H1 (cell line): ENCODE results near the gene UBQLN4. TPM values are rescaled to one million over a fixed set of nuclear protein-coding genes. Genes with fewer than 3 reads are reported as not detected.
A peak's percentile ranks its signal among the peaks of the same experiment; 100 is the strongest.

Experiments
- CTCF ChIA-PET: fragments of 300-600 bp; sonication (Branson Sonifier 250); formaldehyde crosslinking; loops from one replicate; lab custom pipeline; 2021; ENCODE audit not compliant: partially characterized antibody; lab: Charles Lee
- POLR2A ChIA-PET: fragments of 300-600 bp; sonication (Branson Sonifier 250); formaldehyde crosslinking; loops from one replicate; lab custom pipeline; 2021; ENCODE audit warnings: inconsistent platforms; ENCODE audit not compliant: partially characterized antibody; lab: Charles Lee
- DNase-seq, 2 experiments: peaks; one replicate each; pipeline versions ENCODE4 v3.0.0 to v3.0.0-alpha.2; 2010 to 2022; ENCODE audit warnings: low spot score in 2 of 2, low read depth in 1 of 2, mixed read lengths in 1 of 2
- FAIRE-seq: peaks from 2 replicates; lab custom pipeline; 2011; peaks lifted over from hg19 to GRCh38; lab: Jason Lieb, UNC
- H2AFZ ChIP-seq: 2 replicates; pipeline ENCODE4 v1.8.1; 2012; ENCODE audit warnings: low read length, inconsistent platforms
- H2AK5ac ChIP-seq: 2 replicates; pipeline ENCODE4 v1.6.1; 2013; ENCODE audit warnings: low read depth, low read length
- H2BK120ac ChIP-seq: replicated peaks from 2 replicates; pipeline ENCODE3; 2013; ENCODE audit warnings: low read depth, low read length, inconsistent platforms
- H2BK12ac ChIP-seq: 2 replicates; pipeline ENCODE4 v1.6.1; 2013; ENCODE audit warnings: low read depth, low read length
- H2BK15ac ChIP-seq: 2 replicates; pipeline ENCODE4 v1.6.1; 2013; ENCODE audit warnings: low read length
- H2BK20ac ChIP-seq: 2 replicates; pipeline ENCODE4 v1.6.1; 2013; ENCODE audit warnings: low read length
- H2BK5ac ChIP-seq: 2 replicates; pipeline ENCODE4 v1.6.1; 2013; ENCODE audit warnings: low read depth, low read length
- H3K14ac ChIP-seq: 2 replicates; pipeline ENCODE4 v1.6.1; 2013; ENCODE audit warnings: inconsistent platforms; ENCODE audit not compliant: insufficient read length
- H3K18ac ChIP-seq: 2 replicates; pipeline ENCODE4 v1.6.1; 2013; ENCODE audit warnings: low read length; ENCODE audit errors: extremely low read depth
- H3K23ac ChIP-seq: 2 replicates; pipeline ENCODE4 v1.6.1; 2013; ENCODE audit warnings: inconsistent platforms; ENCODE audit not compliant: insufficient read length
- H3K23me2 ChIP-seq: 2 replicates; pipeline ENCODE4 v1.6.1; 2013; ENCODE audit warnings: low read depth, low read length
- H3K27ac ChIP-seq: 2 replicates; pipeline ENCODE4 v1.6.1; 2011; ENCODE audit warnings: low read depth, low read length, inconsistent platforms
- H3K27me3 ChIP-seq, 4 experiments: replicated peaks in 1 of 4; 1 replicate in 1 of 4; 2 replicates in 3 of 4; pipeline versions ENCODE4 v1.6.1 to v1.8.1; 2011 to 2013; ENCODE audit warnings: low read length in 3 of 4, mild to moderate bottlenecking in 3 of 4, inconsistent platforms in 2 of 4, mixed read lengths in 2 of 4, moderate library complexity in 1 of 4; ENCODE audit not compliant: control insufficient read depth in 3 of 4, insufficient read depth in 3 of 4; ENCODE audit errors: extremely low read depth in 1 of 4
- H3K36me3 ChIP-seq, 4 experiments: 2 replicates each; pipeline versions ENCODE4 v1.6.1 to v1.8.1; 2011 to 2013; ENCODE audit warnings: mild to moderate bottlenecking in 4 of 4, low read length in 3 of 4, moderate library complexity in 2 of 4, control low read depth in 1 of 4, inconsistent platforms in 1 of 4; ENCODE audit not compliant: insufficient read depth in 4 of 4, control insufficient read depth in 2 of 4
- H3K4ac ChIP-seq: replicated peaks from 2 replicates; pipeline ENCODE3; 2013; ENCODE audit warnings: low read length, low read depth, mixed read lengths, inconsistent platforms; ENCODE audit not compliant: insufficient read length
- H3K4me1 ChIP-seq, 4 experiments: replicated peaks in 1 of 4; 1 replicate in 1 of 4; 2 replicates in 3 of 4; pipeline versions ENCODE4 v1.6.1 to v1.8.1; 2011 to 2013; ENCODE audit warnings: low read length in 3 of 4, inconsistent platforms in 2 of 4, mixed read lengths in 1 of 4; ENCODE audit not compliant: insufficient read depth in 4 of 4, control insufficient read depth in 3 of 4
- H3K4me2 ChIP-seq, 2 experiments: 2 replicates each; pipeline versions ENCODE4 v1.6.1 to v1.8.1; 2011 to 2013; ENCODE audit warnings: low read depth in 2 of 2, low read length in 2 of 2, control low read depth in 1 of 2, inconsistent platforms in 1 of 2, mild to moderate bottlenecking in 1 of 2; ENCODE audit not compliant: insufficient read depth in 1 of 2
- H3K4me3 ChIP-seq, 4 experiments: fragments of 200-600, 300-600 bp in 1 of 4; sonication (generic), shearing (Covaris generic), sonication (Bioruptor Twin) in 1 of 4; 2 replicates each; pipeline versions ENCODE4 v1.5.1 to v1.8.1; 2011 to 2016; ENCODE audit warnings: low read length in 4 of 4, low read depth in 3 of 4, control low read depth in 2 of 4, inconsistent platforms in 2 of 4, mild to moderate bottlenecking in 2 of 4, mixed read lengths in 1 of 4, moderate library complexity in 1 of 4; ENCODE audit not compliant: insufficient read depth in 2 of 4; ENCODE audit errors: extremely low read depth in 1 of 4
- H3K56ac ChIP-seq: replicated peaks from 2 replicates; pipeline ENCODE3; 2013; ENCODE audit warnings: low read depth, mild to moderate bottlenecking, mixed read lengths, low read length, inconsistent platforms; ENCODE audit not compliant: insufficient read length
- H3K79me1 ChIP-seq: 2 replicates; pipeline ENCODE4 v1.6.1; 2013; ENCODE audit warnings: low read depth, low read length, control low read depth
- H3K79me2 ChIP-seq, 2 experiments: 2 replicates each; pipeline versions ENCODE4 v1.6.1 to v1.8.1; 2012 to 2013; ENCODE audit warnings: low read length in 2 of 2, mild to moderate bottlenecking in 2 of 2, inconsistent platforms in 1 of 2; ENCODE audit not compliant: insufficient read depth in 2 of 2, control insufficient read depth in 1 of 2
- H3K9ac ChIP-seq, 4 experiments: replicated peaks in 1 of 4; 1 replicate in 1 of 4; 2 replicates in 3 of 4; pipeline versions ENCODE4 v1.6.1 to v1.8.1; 2011 to 2013; ENCODE audit warnings: low read depth in 3 of 4, low read length in 3 of 4, control low read depth in 2 of 4, mild to moderate bottlenecking in 2 of 4, moderate library complexity in 2 of 4, inconsistent platforms in 1 of 4; ENCODE audit errors: extremely low read depth in 1 of 4
- H3K9me3 ChIP-seq, 2 experiments: 2 replicates each; pipeline versions ENCODE4 v1.6.1 to v1.8.1; 2012 to 2013; ENCODE audit warnings: mild to moderate bottlenecking in 2 of 2, moderate library complexity in 2 of 2, control low read depth in 1 of 2, inconsistent platforms in 1 of 2, low read depth in 1 of 2, low read length in 1 of 2, mixed read lengths in 1 of 2; ENCODE audit not compliant: insufficient read depth in 2 of 2
- H4K20me1 ChIP-seq, 2 experiments: replicated peaks in 1 of 2; 2 replicates each; pipeline versions ENCODE3 to v1.8.1; 2011 to 2013; ENCODE audit warnings: inconsistent platforms in 2 of 2, low read length in 2 of 2, mild to moderate bottlenecking in 1 of 2; ENCODE audit not compliant: insufficient read depth in 2 of 2, control insufficient read depth in 1 of 2
- H4K5ac ChIP-seq: 2 replicates; pipeline ENCODE4 v1.6.1; 2013; ENCODE audit warnings: low read length, low read depth, mixed read lengths, inconsistent platforms; ENCODE audit not compliant: insufficient read length
- H4K8ac ChIP-seq: 2 replicates; pipeline ENCODE4 v1.8.0; 2013; ENCODE audit warnings: mild to moderate bottlenecking, moderate library complexity, low read length, inconsistent platforms; ENCODE audit not compliant: insufficient read depth; ENCODE audit errors: extremely low read depth
- H4K91ac ChIP-seq: replicated peaks from 2 replicates; pipeline ENCODE3; 2013; ENCODE audit warnings: low read length, mixed read lengths, inconsistent platforms; ENCODE audit not compliant: insufficient read length
- ATF2 ChIP-seq: IDR thresholded peaks from 2 replicates; pipeline ENCODE4 v1.6.1; 2012; ENCODE audit warnings: low read length, inconsistent platforms
- CEBPB ChIP-seq: IDR thresholded peaks from 2 replicates; pipeline ENCODE4 v1.6.1; 2012; ENCODE audit warnings: low read depth, low read length
- CHD1 ChIP-seq: IDR thresholded peaks from 2 replicates; pipeline ENCODE4 v1.6.1; 2012; ENCODE audit warnings: low read depth, low read length, improper control_type of control experiment
- CREB1 ChIP-seq: IDR thresholded peaks from 2 replicates; pipeline ENCODE4 v1.6.1; 2012; ENCODE audit warnings: inconsistent platforms
- E2F6 ChIP-seq: IDR thresholded peaks from 2 replicates; pipeline ENCODE4 v1.6.1; 2012; ENCODE audit warnings: inconsistent platforms
- POLR2A ChIP-seq, 2 experiments: IDR thresholded peaks; 1 replicate in 1 of 2; 2 replicates in 1 of 2; pipeline ENCODE4 v1.6.1; 2011; ENCODE audit warnings: low read depth in 2 of 2, low read length in 2 of 2, mild to moderate bottlenecking in 2 of 2; ENCODE audit errors: control extremely low read depth in 1 of 2
- RAD21 ChIP-seq, 2 experiments: IDR thresholded peaks in 1 of 2; conservative IDR thresholded peaks in 1 of 2; 2 replicates each; pipeline ENCODE4 v1.6.1; 2011; ENCODE audit warnings: low read depth in 2 of 2, low read length in 2 of 2, improper control_type of control experiment in 1 of 2, inconsistent platforms in 1 of 2, mild to moderate bottlenecking in 1 of 2, moderate library complexity in 1 of 2
- RFX5 ChIP-seq: IDR thresholded peaks from 2 replicates; pipeline ENCODE4 v1.6.1; 2011; ENCODE audit warnings: low read depth, low read length, improper control_type of control experiment, borderline replicate concordance
- SP1 ChIP-seq: IDR thresholded peaks from 2 replicates; pipeline ENCODE4 v1.6.1; 2011; ENCODE audit warnings: low read depth, low read length
- TAF7 ChIP-seq: optimal IDR thresholded peaks from 2 replicates; pipeline ENCODE3; 2011; ENCODE audit warnings: low read depth, mild to moderate bottlenecking, inconsistent platforms, low read length, moderate library complexity, borderline replicate concordance
- WGBS, 2 experiments: shearing (Covaris generic) in 1 of 2; methylation state at CpG; one replicate each; pipeline versions ENCODE4 v1.1.6 to v1.1.7; 2013 to 2015; ENCODE audit warnings: low lambda C conversion rate in 2 of 2, mixed read lengths in 2 of 2, inconsistent platforms in 1 of 2, low coverage in 1 of 2, missing lambda C conversion rate in 1 of 2; ENCODE audit not compliant: insufficient replicate concordance in 2 of 2, insufficient coverage in 1 of 2, insufficient read length in 1 of 2; ENCODE audit errors: extremely low coverage in 1 of 2, missing lambda C conversion rate in 1 of 2; 5-methylcytosine and 5-hydroxymethylcytosine counted together
- polyA plus RNA-seq, 7 experiments: library from polyadenylated mRNA; depleted of rRNA in 3 of 7; stranded (reverse) in 5 of 7; unstranded in 2 of 7; fragments of >200 nt in 5 of 7; fragments of 200-250 nt in 2 of 7; gene quantifications; 1 replicate in 5 of 7; 2 replicates in 1 of 7; 4 replicates in 1 of 7; pipeline versions ENCODE4 v1.2.1 to v1.2.3, GENCODE V29; 2011 to 2013; ENCODE audit warnings: missing spikeins in 2 of 7, mixed read lengths in 2 of 7
- total RNA-seq: library from RNA; stranded (reverse); fragmentation: NEBNext Ultra II Directional; extraction: Animal tissue kit (Norgen Biotek cat#: 25700); gene quantifications from 2 replicates; pipeline ENCODE4 v1.2.1, GENCODE V29; 2021

The UBQLN4 gene
- total and polyA plus RNA-seq, 2 of the 8 experiments (the other 6 are each of a cell fraction or from before 2014, with no cell fraction given), result 37.7 to 52.0 TPM

GRCh38 chr1:156014829-156015228 lies 38.8 kb downstream of the UBQLN4 start:
- Histone ChIP-seq H3K36me3 (peaks cover 19 to 69% (median 50%) of the 10 kb centered on the region in 4 experiments), H3K79me1 (0 out of 2 replicates have a peak, but pooled peaks cover under 1% of the 10 kb centered on the region), H2BK15ac (no peak overlapping the region), H3K79me2 (peaks cover under 1 to 8% of the 10 kb centered on the region in 2 experiments; a peak in 3 of 4 replicates), H3K27me3 (no peaks in the 10 kb centered on the region), H4K5ac (no peak overlapping the region), H2AK5ac (no peak overlapping the region), H3K18ac (no peak overlapping the region), H3K4me3 (no peak overlapping the region), H2AFZ (no peak overlapping the region), H4K20me1 (peaks cover 0 to under 1% of the 10 kb centered on the region in 2 experiments), H2BK20ac (no peak overlapping the region), H3K14ac (no peak overlapping the region), H3K27ac (no peak overlapping the region), H3K4me2 (no peak overlapping the region), H3K4me1 (peaks cover 0 to 1% (median under 1%) of the 10 kb centered on the region in 4 experiments; a peak in 2 of 7 replicates), H3K23ac (no peak overlapping the region), H3K23me2 (0 out of 2 replicates have a peak, but pooled peaks cover under 1% of the 10 kb centered on the region), H2BK12ac (no peak overlapping the region), H2BK5ac (no peak overlapping the region), H4K8ac (no peak overlapping the region), H3K4ac (no peak overlapping the region), H3K9me3 (no peaks in the 10 kb centered on the region), H2BK120ac (no peak overlapping the region), H4K91ac (no peak overlapping the region), H3K9ac (no peak overlapping the region), H3K56ac (no peak overlapping the region)
- ChIA-PET CTCF (interaction anchor here (0.8 to 8.9 kb wide), 16 partner anchors 10 to 126 kb away, joined by 3 to 77 read pairs (median 5); partner anchors contain the start of genes KHDC4 and RAB25), POLR2A (interaction anchor here (0.7 to 2.2 kb wide), 9 partner anchors 8 to 38 kb away, joined by 3 to 6 read pairs (median 3); no protein-coding TSS in a partner anchor)
- FAIRE-seq (no peak), DNase-seq (no peak)
- 98% methylated on average over 7 of the region's 7 CpGs; no CpG with 5 or more reads in 1 of the 2 experiments for WGBS, 2 experiments
- TF ChIP-seq POLR2A (IDR thresholded peaks at IDR 0.05; ENCODE audit: control extremely low read depth in 1 of 2, low read depth in 2 of 2, low read length in 2 of 2) (no peak), E2F6 (no peak), RFX5 (no peak), ATF2 (no peak), SP1 (no peak), CEBPB (no peak), RAD21 (IDR thresholded peaks at IDR 0.05 in 1 of 2, conservative IDR thresholded peaks at IDR 0.05 in 1 of 2; ENCODE audit: low read depth in 2 of 2, low read length in 2 of 2) (peak; percentile 20 to 43), CREB1 (no peak), TAF7 (no peak), CHD1 (no peak)
